H9 (cell line): ENCODE measurements around the gene NDRG4. TPM values are rescaled to one million over a fixed set of nuclear protein-coding genes. Genes with fewer than 3 reads are reported as not detected.

Experiments
- DNase-seq: peaks from one replicate; pipeline ENCODE4 v3.0.0-alpha.2; 2017
- H2AFZ ChIP-seq: one replicate; pipeline ENCODE4 v1.6.1; 2013; ENCODE audit warnings: mild to moderate bottlenecking, low read length, control low read depth, moderate library complexity
- H2AK5ac ChIP-seq: 2 replicates; pipeline ENCODE4 v1.6.1; 2013; ENCODE audit warnings: low read length, control low read depth, mixed read lengths; ENCODE audit not compliant: insufficient read length
- H2BK120ac ChIP-seq: one replicate; pipeline ENCODE4 v1.6.1; 2013; ENCODE audit warnings: low read depth, mild to moderate bottlenecking, low read length, control low read depth, inconsistent platforms; ENCODE audit not compliant: poor library complexity, severe bottlenecking
- H2BK12ac ChIP-seq: 2 replicates; pipeline ENCODE4 v1.6.1; 2013; ENCODE audit warnings: low read length, control low read depth, mixed read lengths, low read depth; ENCODE audit not compliant: insufficient read length
- H2BK15ac ChIP-seq: 2 replicates; pipeline ENCODE4 v1.6.1; 2013; ENCODE audit warnings: low read depth, low read length, control low read depth
- H2BK20ac ChIP-seq: one replicate; pipeline ENCODE4 v1.6.1; 2013; ENCODE audit warnings: low read depth, mild to moderate bottlenecking, low read length, control low read depth, inconsistent platforms; ENCODE audit not compliant: poor library complexity, severe bottlenecking
- H2BK5ac ChIP-seq: 2 replicates; pipeline ENCODE4 v1.6.1; 2013; ENCODE audit warnings: low read length, control low read depth, mixed read lengths; ENCODE audit not compliant: insufficient read length
- H3K14ac ChIP-seq: 2 replicates; pipeline ENCODE4 v1.6.1; 2013; ENCODE audit warnings: low read length, control low read depth; ENCODE audit not compliant: insufficient read depth
- H3K18ac ChIP-seq: 2 replicates; pipeline ENCODE4 v1.6.1; 2013; ENCODE audit warnings: low read depth, mild to moderate bottlenecking, mixed read lengths, low read length, control low read depth; ENCODE audit not compliant: insufficient read length
- H3K23ac ChIP-seq: 2 replicates; pipeline ENCODE4 v1.6.1; 2013; ENCODE audit warnings: low read length, control low read depth, mixed read lengths, low read depth; ENCODE audit not compliant: insufficient read length
- H3K23me2 ChIP-seq: 2 replicates; pipeline ENCODE4 v1.6.1; 2013; ENCODE audit warnings: low read depth, mild to moderate bottlenecking, mixed read lengths, low read length, control low read depth; ENCODE audit not compliant: insufficient read length, poor library complexity, severe bottlenecking
- H3K27ac ChIP-seq: 2 replicates; pipeline ENCODE4 v1.5.1; 2013; ENCODE audit warnings: low read length, control low read depth, mixed read lengths, low read depth; ENCODE audit not compliant: insufficient read length
- H3K27me3 ChIP-seq: 2 replicates; pipeline ENCODE4 v1.6.1; 2013; ENCODE audit warnings: low read length, control low read depth, inconsistent platforms; ENCODE audit not compliant: insufficient read depth
- H3K4ac ChIP-seq: 2 replicates; pipeline ENCODE4 v1.6.1; 2013; ENCODE audit warnings: low read depth, mild to moderate bottlenecking, control low read depth, inconsistent platforms, low read length, moderate library complexity
- H3K4me1 ChIP-seq: 2 replicates; pipeline ENCODE4 v1.6.1; 2013; ENCODE audit warnings: low read length, control low read depth, inconsistent platforms; ENCODE audit not compliant: insufficient read depth
- H3K4me2 ChIP-seq: 2 replicates; pipeline ENCODE4 v1.6.1; 2013; ENCODE audit warnings: low read length, control low read depth, mixed read lengths; ENCODE audit not compliant: insufficient read length, insufficient read depth
- H3K56ac ChIP-seq: 2 replicates; pipeline ENCODE4 v1.6.1; 2013; ENCODE audit warnings: low read depth, mild to moderate bottlenecking, mixed read lengths, low read length, control low read depth; ENCODE audit not compliant: insufficient read length
- H3K79me1 ChIP-seq: 2 replicates; pipeline ENCODE4 v1.6.1; 2013; ENCODE audit warnings: low read depth, mild to moderate bottlenecking, moderate library complexity, low read length, control low read depth, inconsistent platforms; ENCODE audit not compliant: insufficient read depth, poor library complexity, severe bottlenecking
- H3K79me2 ChIP-seq: 2 replicates; pipeline ENCODE4 v1.6.1; 2013; ENCODE audit warnings: low read length, control low read depth, inconsistent platforms; ENCODE audit not compliant: insufficient read depth
- H3K9ac ChIP-seq: 2 replicates; pipeline ENCODE4 v1.6.1; 2013; ENCODE audit warnings: low read length, control low read depth, mixed read lengths; ENCODE audit not compliant: insufficient read length; ENCODE audit errors: extremely low read depth
- H3K9me3 ChIP-seq: one replicate; pipeline ENCODE4 v1.6.1; 2013; ENCODE audit warnings: low read depth, low read length, inconsistent platforms; ENCODE audit not compliant: control insufficient read depth
- H3T11ph ChIP-seq: one replicate; pipeline ENCODE4 v1.6.1; 2013; ENCODE audit warnings: mild to moderate bottlenecking, low read length, control low read depth, inconsistent platforms
- H4K20me1 ChIP-seq: one replicate; pipeline ENCODE4 v1.6.1; 2013; ENCODE audit not compliant: control insufficient read depth, insufficient read length, insufficient read depth
- H4K5ac ChIP-seq: 2 replicates; pipeline ENCODE4 v1.6.1; 2013; ENCODE audit warnings: low read depth, mild to moderate bottlenecking, mixed read lengths, low read length, control low read depth; ENCODE audit not compliant: insufficient read length
- H4K8ac ChIP-seq: replicated peaks from 2 replicates; pipeline ENCODE4 v1.6.1; 2013; ENCODE audit warnings: low read length, control low read depth, mixed read lengths, low read depth; ENCODE audit not compliant: insufficient read length
- H4K91ac ChIP-seq: 2 replicates; pipeline ENCODE4 v1.6.1; 2013; ENCODE audit warnings: low read depth, mild to moderate bottlenecking, moderate library complexity, mixed read lengths, low read length, control low read depth; ENCODE audit not compliant: insufficient read length
- H3K27ac Mint-ChIP-seq, 3 experiments: 2 replicates in 2 of 3; 3 replicates in 1 of 3; pipeline ENCODE4 v1.8.0; 2020 to 2021; ENCODE audit warnings: mixed read lengths in 3 of 3, mild to moderate bottlenecking in 1 of 3, moderate library complexity in 1 of 3
- H3K27me3 Mint-ChIP-seq: 2 replicates; pipeline ENCODE4 v1.8.0; 2021; ENCODE audit warnings: low read depth, mild to moderate bottlenecking, moderate library complexity, mixed read lengths
- H3K36me3 Mint-ChIP-seq, 3 experiments: 2 replicates in 2 of 3; 3 replicates in 1 of 3; pipeline ENCODE4 v1.8.0; 2020 to 2021; ENCODE audit warnings: low read depth in 3 of 3, mixed read lengths in 3 of 3; ENCODE audit not compliant: insufficient read depth in 1 of 3
- H3K4me1 Mint-ChIP-seq, 2 experiments: 2 replicates each; pipeline ENCODE4 v1.8.0; 2020; ENCODE audit warnings: mixed read lengths in 2 of 2
- H3K4me3 Mint-ChIP-seq, 2 experiments: 2 replicates in 1 of 2; 3 replicates in 1 of 2; pipeline ENCODE4 v1.8.0; 2020 to 2021; ENCODE audit warnings: mild to moderate bottlenecking in 2 of 2, mixed read lengths in 2 of 2, moderate library complexity in 1 of 2
- H3K9me3 Mint-ChIP-seq, 2 experiments: 2 replicates in 1 of 2; 3 replicates in 1 of 2; pipeline ENCODE4 v1.8.0; 2020; ENCODE audit warnings: mild to moderate bottlenecking in 2 of 2, mixed read lengths in 2 of 2, moderate library complexity in 1 of 2
- CTCF ChIP-seq: fragments of 200-600 bp; sonication (generic); conservative IDR thresholded peaks from 3 replicates; pipeline ENCODE4 v1.8.0; 2021; ENCODE audit warnings: antibody characterized with exemption, mild to moderate bottlenecking
- WGBS: extraction: QIAGEN DNeasy Blood & Tissue Kit; methylation state at CpG from one replicate; pipeline ENCODE4 v1.1.7; 2013; ENCODE audit warnings: missing lambda C conversion rate, low lambda C conversion rate, mixed read lengths; ENCODE audit not compliant: insufficient read length; ENCODE audit errors: extremely low coverage; 5-methylcytosine and 5-hydroxymethylcytosine counted together
- total RNA-seq: library from RNA; stranded (reverse); gene quantifications from 2 replicates; pipeline ENCODE4 v1.2.1, GENCODE V29; 2021

The NDRG4 gene
- total RNA-seq, 1 experiment from 2014 or later, result 18.6 TPM

DNA sequence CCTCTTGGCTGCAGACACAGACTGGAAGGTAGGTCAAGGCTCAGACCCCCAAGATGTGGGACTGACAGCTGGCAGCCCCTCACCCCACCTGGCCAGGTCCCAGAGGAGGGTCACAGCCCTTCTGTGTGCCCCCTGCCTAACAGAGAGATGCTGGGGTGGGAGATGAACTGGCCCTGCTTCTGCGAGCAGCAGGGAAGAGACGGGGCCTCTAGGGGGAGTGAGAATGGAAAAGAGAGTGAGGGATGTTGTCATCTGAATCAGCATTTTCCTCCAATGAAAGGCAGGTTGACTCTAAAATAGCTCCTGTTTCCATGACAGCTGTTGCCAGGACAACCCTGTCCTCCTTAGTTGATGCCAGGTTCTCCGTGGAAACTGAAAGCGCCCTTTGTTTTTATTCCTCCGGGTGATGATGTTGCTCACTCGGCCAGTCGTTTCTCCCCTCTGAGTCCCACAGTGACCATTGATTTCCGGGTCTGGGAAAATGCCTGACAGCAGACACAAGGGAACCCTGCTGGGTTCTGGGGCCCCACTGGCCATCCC is 4.9 kb upstream of the NDRG4 start:
- H3K4ac ChIP-seq, result peak overlapping the region; percentile 64; the same call in 1 of the 2 replicates
- no peaks in the 10 kb centered on the region for H4K20me1 ChIP-seq
- H3K4me3 Mint-ChIP-seq, result peak overlapping the region in 1 of 2 experiments; percentile 71; a peak in 2 of 5 replicates
- no peaks in the 10 kb centered on the region for H3K27me3 ChIP-seq
- peaks cover 17 to 43% of the 10 kb centered on the region in 2 experiments for H3K4me1 Mint-ChIP-seq
- no peak overlapping the region for H3K56ac ChIP-seq
- peaks cover 42% of the 10 kb centered on the region for H3K27me3 Mint-ChIP-seq
- H3K79me2 ChIP-seq, result no peaks in the 10 kb centered on the region
- H3K4me2 ChIP-seq, result no peak overlapping the region
- no peak overlapping the region for H3K9ac ChIP-seq
- no peaks in the 10 kb centered on the region; the same call in 1 of the 2 replicates for H3K4me1 ChIP-seq
- H3K27ac Mint-ChIP-seq, result peak overlapping the region in 2 of 3 experiments; percentile 55 to 96; a peak in 3 of 7 replicates
- H3K23ac ChIP-seq, result no peak overlapping the region
- peaks cover 0 to 2% (median 0%) of the 10 kb centered on the region in 3 experiments; a peak in 1 of 7 replicates for H3K36me3 Mint-ChIP-seq
- H3K9me3 Mint-ChIP-seq, result peaks cover 0 to 2% of the 10 kb centered on the region in 2 experiments; a peak in 2 of 5 replicates
- peak overlapping the region; percentile 40 for H3T11ph ChIP-seq
- peak overlapping the region; percentile 97 for H2BK120ac ChIP-seq
- no peak overlapping the region for H2BK12ac ChIP-seq
- no peak overlapping the region for H2AK5ac ChIP-seq
- H3K27ac ChIP-seq, result no peak overlapping the region
- H3K79me1 ChIP-seq, result no peaks in the 10 kb centered on the region
- H3K9me3 ChIP-seq, result no peaks in the 10 kb centered on the region
- H3K23me2 ChIP-seq, result peaks cover 1% of the 10 kb centered on the region
- peak overlapping the region; percentile 96 for H3K18ac ChIP-seq
- H4K91ac ChIP-seq, result no peak overlapping the region
- no peak overlapping the region for H2BK20ac ChIP-seq
- DNase-seq, result peak; percentile 91
- no CpG with 5 or more reads among the region's 8 CpGs for WGBS
- peak overlapping the region; percentile 95 for H3K14ac ChIP-seq
- H4K8ac ChIP-seq, result no peak overlapping the region
- H4K5ac ChIP-seq, result no peak overlapping the region
- no peak overlapping the region for H2BK5ac ChIP-seq
- no peak overlapping the region for H2AFZ ChIP-seq
- peak; percentile 72 for TF ChIP-seq CTCF
- H2BK15ac ChIP-seq, result no peak overlapping the region
